WTC11 (cell line): ENCODE data around the gene NOD1. TPM values are rescaled to one million over a fixed set of nuclear protein-coding genes. Genes with fewer than 3 reads are reported as not detected.

Source experiments
- ATAC-seq: fragments of 200-7000 bp; cut with Tn5 transposase; 2 replicates; pipeline ENCODE4 v1.10.0; 2021; ENCODE audit warnings: mild to moderate bottlenecking, moderate library complexity
- CTCF ChIA-PET: fragments of 300-600 bp; sonication (Branson Sonifier 250); formaldehyde crosslinking; loops from one replicate; lab custom pipeline; 2021; ENCODE audit warnings: antibody characterized with exemption; lab: Charles Lee
- POLR2A ChIA-PET: fragments of 350-600 bp; sonication (Branson Sonifier 250); formaldehyde crosslinking; loops from one replicate; lab custom pipeline; 2021; ENCODE audit warnings: antibody characterized with exemption; lab: Charles Lee
- DNase-seq: peaks from one replicate; pipeline ENCODE4 v3.0.0; 2021; ENCODE audit warnings: low spot score
- H3K27ac Mint-ChIP-seq: 2 replicates; pipeline ENCODE4 v1.8.0; 2021; ENCODE audit warnings: mixed read lengths
- H3K27me3 Mint-ChIP-seq: 2 replicates; pipeline ENCODE4 v1.8.0; 2021; ENCODE audit warnings: low read depth, mild to moderate bottlenecking, moderate library complexity, mixed read lengths
- H3K36me3 Mint-ChIP-seq: 2 replicates; pipeline ENCODE4 v1.8.0; 2021; ENCODE audit warnings: mixed read lengths
- H3K4me1 Mint-ChIP-seq: 2 replicates; pipeline ENCODE4 v1.8.0; 2022; ENCODE audit warnings: mixed read lengths
- H3K4me3 Mint-ChIP-seq: 2 replicates; pipeline ENCODE4 v1.8.0; 2021; ENCODE audit warnings: mild to moderate bottlenecking, moderate library complexity, mixed read lengths
- H3K9me3 Mint-ChIP-seq: 2 replicates; pipeline ENCODE4 v1.8.0; 2021; ENCODE audit warnings: mixed read lengths
- CBFB ChIP-seq: sonication (generic); formaldehyde crosslinking; IDR thresholded peaks from 2 replicates; pipeline ENCODE4 v1.8.1; 2022; ENCODE audit warnings: mild to moderate bottlenecking, low read depth, missing genetic modification reagents
- CREM ChIP-seq: sonication (generic); formaldehyde crosslinking; IDR thresholded peaks from 2 replicates; pipeline ENCODE4 v1.8.1; 2022; ENCODE audit warnings: mild to moderate bottlenecking, missing genetic modification reagents, moderate library complexity
- GRHL2 ChIP-seq: fragments of 250-450 bp; sonication (Bioruptor Pico); IDR thresholded peaks from 2 replicates; pipeline ENCODE4 v1.8.0; 2022; ENCODE audit warnings: mild to moderate bottlenecking, moderate library complexity; ENCODE audit not compliant: insufficient replicate concordance, severe bottlenecking
- JUN ChIP-seq: sonication (generic); formaldehyde crosslinking; IDR thresholded peaks from 2 replicates; pipeline ENCODE4 v1.8.0; 2023; ENCODE audit warnings: mild to moderate bottlenecking, missing genetic modification reagents
- MXD4 ChIP-seq: fragments of 250-450 bp; sonication (Bioruptor Pico); IDR thresholded peaks from 2 replicates; pipeline ENCODE4 v1.8.0; 2021; ENCODE audit warnings: mild to moderate bottlenecking, moderate library complexity, borderline replicate concordance
- NFATC4 ChIP-seq: fragments of 250-450 bp; sonication (Bioruptor Pico); IDR thresholded peaks from 2 replicates; pipeline ENCODE4 v1.9.0; 2021; ENCODE audit warnings: mild to moderate bottlenecking
- OVOL2 ChIP-seq: fragments of 250-450 bp; sonication (Bioruptor Pico); IDR thresholded peaks from 2 replicates; pipeline ENCODE4 v1.9.0; 2021; ENCODE audit warnings: mild to moderate bottlenecking, borderline replicate concordance
- SP1 ChIP-seq: sonication (generic); formaldehyde crosslinking; conservative IDR thresholded peaks from 2 replicates; pipeline ENCODE4 v1.8.1; 2022; ENCODE audit warnings: missing genetic modification reagents
- ZNF138 ChIP-seq: sonication (generic); formaldehyde crosslinking; conservative IDR thresholded peaks from 2 replicates; pipeline ENCODE4 v1.8.1; 2022; ENCODE audit warnings: mild to moderate bottlenecking, moderate library complexity, missing genetic modification reagents
- ZNF317 ChIP-seq: sonication (generic); formaldehyde crosslinking; IDR thresholded peaks from 2 replicates; pipeline ENCODE4 v1.8.1; 2023; ENCODE audit warnings: low read depth, mild to moderate bottlenecking, moderate library complexity, missing genetic modification reagents, borderline replicate concordance
- total RNA-seq: library from RNA; stranded (reverse); gene quantifications from 3 replicates; pipeline ENCODE4 v1.2.3, GENCODE V29; 2021
- TF ChIP-seq, protein P1 (sequence below): sonication (generic); formaldehyde crosslinking; IDR thresholded peaks from 2 replicates; pipeline ENCODE4 v1.8.0; 2022; ENCODE audit warnings: missing genetic modification reagents
- TF ChIP-seq, protein P2 (sequence below): sonication (generic); formaldehyde crosslinking; conservative IDR thresholded peaks from 2 replicates; pipeline ENCODE4 v1.8.1; 2023; ENCODE audit warnings: mild to moderate bottlenecking, low read depth, missing genetic modification reagents, moderate library complexity
- TF ChIP-seq, protein P3 (sequence below): sonication (generic); formaldehyde crosslinking; IDR thresholded peaks from 2 replicates; pipeline ENCODE4 v1.8.1; 2023; ENCODE audit warnings: mild to moderate bottlenecking, missing genetic modification reagents
- TF ChIP-seq, protein P4 (sequence below): fragments of 250-450 bp; sonication (Bioruptor Pico); IDR thresholded peaks from 2 replicates; pipeline ENCODE4 v2.1.2; 2022; ENCODE audit warnings: mild to moderate bottlenecking, moderate library complexity
- TF ChIP-seq, protein P5 (sequence below): sonication (generic); formaldehyde crosslinking; IDR thresholded peaks from 2 replicates; pipeline ENCODE4 v1.8.0; 2022; ENCODE audit warnings: mild to moderate bottlenecking, missing genetic modification reagents

NOD1 gene
- total RNA-seq, 1 experiment from 2014 or later = 6.4 TPM

DNA sequence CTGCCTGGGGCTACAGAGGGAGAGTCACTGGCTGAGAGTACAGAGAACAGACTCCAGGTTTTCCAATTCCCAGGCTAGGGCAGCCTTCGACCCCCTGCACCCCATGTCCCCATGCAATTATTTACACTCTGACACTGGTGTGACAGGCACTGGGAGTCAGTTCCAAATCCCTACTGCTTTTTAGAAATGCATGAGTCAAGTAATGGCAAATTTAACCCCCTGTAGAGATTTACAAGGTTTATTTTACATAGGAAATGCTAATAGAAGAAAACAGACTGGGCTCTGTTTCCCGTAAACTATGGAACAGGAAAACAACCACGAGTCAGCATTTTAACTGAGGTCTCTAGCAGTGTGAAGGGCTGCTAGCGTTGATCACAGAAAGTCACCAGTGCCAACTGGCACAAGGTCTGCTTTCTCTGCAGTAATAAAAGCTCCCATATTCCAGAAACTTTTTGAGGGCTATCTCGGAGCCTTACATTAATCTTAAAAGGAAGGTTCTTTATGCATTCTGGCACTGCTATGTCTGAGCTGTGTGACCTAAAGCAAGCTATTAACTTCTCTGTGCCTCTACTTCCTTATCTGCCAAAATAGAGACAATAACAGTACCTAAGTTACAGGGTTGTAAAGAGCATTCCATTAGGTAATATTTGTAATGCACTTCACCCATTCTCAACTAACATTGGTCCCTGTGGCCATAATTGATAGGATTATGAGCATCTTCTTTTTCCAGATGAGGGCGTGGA is 28.2 kb downstream of the NOD1 start:
- DNase-seq (no peak), ATAC-seq (peak; percentile 39)
- Mint-ChIP-seq H3K9me3 (no peaks in the 10 kb centered on the region), H3K36me3 (peaks cover 3% of the 10 kb centered on the region), H3K4me1 (peaks cover 26% of the 10 kb centered on the region), H3K27me3 (no peaks in the 10 kb centered on the region), H3K4me3 (no peak overlapping the region), H3K27ac (no peak overlapping the region)
- no peak for TF ChIP-seq NFATC4 (CRISPR knock-in tag)
- TF ChIP-seq, protein P1, sequence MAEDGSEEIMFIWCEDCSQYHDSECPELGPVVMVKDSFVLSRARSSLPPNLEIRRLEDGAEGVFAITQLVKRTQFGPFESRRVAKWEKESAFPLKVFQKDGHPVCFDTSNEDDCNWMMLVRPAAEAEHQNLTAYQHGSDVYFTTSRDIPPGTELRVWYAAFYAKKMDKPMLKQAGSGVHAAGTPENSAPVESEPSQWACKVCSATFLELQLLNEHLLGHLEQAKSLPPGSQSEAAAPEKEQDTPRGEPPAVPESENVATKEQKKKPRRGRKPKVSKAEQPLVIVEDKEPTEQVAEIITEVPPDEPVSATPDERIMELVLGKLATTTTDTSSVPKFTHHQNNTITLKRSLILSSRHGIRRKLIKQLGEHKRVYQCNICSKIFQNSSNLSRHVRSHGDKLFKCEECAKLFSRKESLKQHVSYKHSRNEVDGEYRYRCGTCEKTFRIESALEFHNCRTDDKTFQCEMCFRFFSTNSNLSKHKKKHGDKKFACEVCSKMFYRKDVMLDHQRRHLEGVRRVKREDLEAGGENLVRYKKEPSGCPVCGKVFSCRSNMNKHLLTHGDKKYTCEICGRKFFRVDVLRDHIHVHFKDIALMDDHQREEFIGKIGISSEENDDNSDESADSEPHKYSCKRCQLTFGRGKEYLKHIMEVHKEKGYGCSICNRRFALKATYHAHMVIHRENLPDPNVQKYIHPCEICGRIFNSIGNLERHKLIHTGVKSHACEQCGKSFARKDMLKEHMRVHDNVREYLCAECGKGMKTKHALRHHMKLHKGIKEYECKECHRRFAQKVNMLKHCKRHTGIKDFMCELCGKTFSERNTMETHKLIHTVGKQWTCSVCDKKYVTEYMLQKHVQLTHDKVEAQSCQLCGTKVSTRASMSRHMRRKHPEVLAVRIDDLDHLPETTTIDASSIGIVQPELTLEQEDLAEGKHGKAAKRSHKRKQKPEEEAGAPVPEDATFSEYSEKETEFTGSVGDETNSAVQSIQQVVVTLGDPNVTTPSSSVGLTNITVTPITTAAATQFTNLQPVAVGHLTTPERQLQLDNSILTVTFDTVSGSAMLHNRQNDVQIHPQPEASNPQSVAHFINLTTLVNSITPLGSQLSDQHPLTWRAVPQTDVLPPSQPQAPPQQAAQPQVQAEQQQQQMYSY (CRISPR knock-in tag) = peak; percentile 89
- ChIA-PET POLR2A (interaction anchor here (0.6 kb wide), 1 partner anchor 205 kb away, joined by 3 read pairs; no protein-coding TSS in a partner anchor), CTCF (interaction anchor here (1.0 to 1.5 kb wide), 4 partner anchors 37 to 286 kb away, joined by 3 to 4 read pairs (median 3); no protein-coding TSS in a partner anchor)

DNA sequence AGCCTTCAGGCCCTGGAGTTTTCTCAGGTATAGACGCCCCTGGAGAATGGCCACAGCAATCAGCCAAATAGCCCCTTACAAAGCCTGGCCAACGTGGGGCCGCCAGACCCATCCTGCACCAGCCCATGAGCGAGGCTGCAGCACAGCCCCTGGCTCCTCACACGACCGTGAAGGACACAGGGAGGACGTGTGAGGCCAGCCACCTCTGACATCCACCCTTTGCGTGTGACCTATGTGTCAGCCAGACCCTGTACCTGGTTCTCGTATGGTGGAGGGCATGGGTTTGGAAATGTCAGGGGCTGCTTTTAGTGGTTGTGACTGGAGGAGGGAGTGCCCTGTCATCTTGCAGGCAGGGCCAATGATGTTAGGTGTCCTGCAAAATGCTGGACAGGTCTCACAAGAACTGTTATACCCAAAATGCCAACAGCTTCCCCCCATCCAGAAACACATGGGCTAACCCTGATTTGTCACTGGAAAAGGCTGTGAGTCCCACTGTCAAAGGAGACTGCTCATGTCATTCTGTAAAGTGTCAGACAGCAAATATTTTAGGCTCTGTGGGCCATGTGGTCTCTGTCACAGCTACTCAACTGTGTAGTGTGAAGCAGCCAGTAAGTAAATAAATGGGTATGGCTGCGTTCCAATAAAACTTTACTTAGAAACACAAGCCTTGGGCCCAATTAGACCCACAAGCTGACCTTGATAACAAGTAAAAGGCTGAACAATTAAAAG is 30.0 kb downstream of the NOD1 start:
- no peak for ATAC-seq

DNA sequence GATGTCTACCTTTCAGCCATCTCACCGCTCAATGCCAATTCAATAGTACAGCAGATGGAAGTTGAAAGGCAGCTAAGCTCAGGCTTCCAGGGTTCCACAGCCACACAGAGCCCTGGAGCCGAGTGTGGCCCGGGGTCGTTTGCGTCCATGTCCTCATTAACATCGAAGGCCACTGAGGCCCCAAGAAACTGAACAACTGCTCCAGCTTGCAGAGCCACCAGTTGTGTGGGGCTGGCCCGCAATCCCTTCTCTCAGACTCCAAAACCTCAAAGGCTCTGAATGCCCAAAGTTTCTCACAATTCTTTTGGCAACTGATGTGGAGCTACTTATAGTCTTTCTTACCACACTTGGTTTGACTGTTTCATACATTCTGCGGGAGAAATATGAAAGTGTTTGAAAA is 31.1 kb downstream of the NOD1 start:
- no peak for DNase-seq
- peaks cover 26% of the 10 kb centered on the region for H3K4me1 Mint-ChIP-seq
- POLR2A ChIA-PET = no interaction called here
- ATAC-seq = no peak
- H3K36me3 Mint-ChIP-seq = peaks cover 3% of the 10 kb centered on the region
- no peak overlapping the region for H3K27ac Mint-ChIP-seq
- CTCF ChIA-PET = no interaction called here
- H3K4me3 Mint-ChIP-seq = no peak overlapping the region
- H3K27me3 Mint-ChIP-seq = no peaks in the 10 kb centered on the region
- H3K9me3 Mint-ChIP-seq = no peaks in the 10 kb centered on the region
- TF ChIP-seq JUN (no peak), MXD4 (CRISPR knock-in tag) (no peak), CBFB (CRISPR knock-in tag) (no peak), ZNF138 (CRISPR knock-in tag) (no peak), SP1 (CRISPR knock-in tag) (no peak), NFATC4 (CRISPR knock-in tag) (no peak)
- TF ChIP-seq, protein P2, sequence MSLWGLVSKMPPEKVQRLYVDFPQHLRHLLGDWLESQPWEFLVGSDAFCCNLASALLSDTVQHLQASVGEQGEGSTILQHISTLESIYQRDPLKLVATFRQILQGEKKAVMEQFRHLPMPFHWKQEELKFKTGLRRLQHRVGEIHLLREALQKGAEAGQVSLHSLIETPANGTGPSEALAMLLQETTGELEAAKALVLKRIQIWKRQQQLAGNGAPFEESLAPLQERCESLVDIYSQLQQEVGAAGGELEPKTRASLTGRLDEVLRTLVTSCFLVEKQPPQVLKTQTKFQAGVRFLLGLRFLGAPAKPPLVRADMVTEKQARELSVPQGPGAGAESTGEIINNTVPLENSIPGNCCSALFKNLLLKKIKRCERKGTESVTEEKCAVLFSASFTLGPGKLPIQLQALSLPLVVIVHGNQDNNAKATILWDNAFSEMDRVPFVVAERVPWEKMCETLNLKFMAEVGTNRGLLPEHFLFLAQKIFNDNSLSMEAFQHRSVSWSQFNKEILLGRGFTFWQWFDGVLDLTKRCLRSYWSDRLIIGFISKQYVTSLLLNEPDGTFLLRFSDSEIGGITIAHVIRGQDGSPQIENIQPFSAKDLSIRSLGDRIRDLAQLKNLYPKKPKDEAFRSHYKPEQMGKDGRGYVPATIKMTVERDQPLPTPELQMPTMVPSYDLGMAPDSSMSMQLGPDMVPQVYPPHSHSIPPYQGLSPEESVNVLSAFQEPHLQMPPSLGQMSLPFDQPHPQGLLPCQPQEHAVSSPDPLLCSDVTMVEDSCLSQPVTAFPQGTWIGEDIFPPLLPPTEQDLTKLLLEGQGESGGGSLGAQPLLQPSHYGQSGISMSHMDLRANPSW (CRISPR knock-in tag) = no peak
- TF ChIP-seq, protein P3, sequence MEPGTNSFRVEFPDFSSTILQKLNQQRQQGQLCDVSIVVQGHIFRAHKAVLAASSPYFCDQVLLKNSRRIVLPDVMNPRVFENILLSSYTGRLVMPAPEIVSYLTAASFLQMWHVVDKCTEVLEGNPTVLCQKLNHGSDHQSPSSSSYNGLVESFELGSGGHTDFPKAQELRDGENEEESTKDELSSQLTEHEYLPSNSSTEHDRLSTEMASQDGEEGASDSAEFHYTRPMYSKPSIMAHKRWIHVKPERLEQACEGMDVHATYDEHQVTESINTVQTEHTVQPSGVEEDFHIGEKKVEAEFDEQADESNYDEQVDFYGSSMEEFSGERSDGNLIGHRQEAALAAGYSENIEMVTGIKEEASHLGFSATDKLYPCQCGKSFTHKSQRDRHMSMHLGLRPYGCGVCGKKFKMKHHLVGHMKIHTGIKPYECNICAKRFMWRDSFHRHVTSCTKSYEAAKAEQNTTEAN (CRISPR knock-in tag) = no peak

More for the DNA sequence above, 30.0 kb downstream of the NOD1 start:
- ChIA-PET CTCF (interaction anchor here (1.5 kb wide), 1 partner anchor 173 kb away, joined by 3 read pairs; no protein-coding TSS in a partner anchor), POLR2A (interaction anchor here (0.6 kb wide), 1 partner anchor 18 kb away, joined by 3 read pairs; no protein-coding TSS in a partner anchor)
- H3K4me3 Mint-ChIP-seq = no peak overlapping the region
- TF ChIP-seq ZNF138 (CRISPR knock-in tag) (no peak), ZNF317 (CRISPR knock-in tag) (no peak), OVOL2 (CRISPR knock-in tag) (no peak), GRHL2 (CRISPR knock-in tag) (no peak), CREM (CRISPR knock-in tag) (no peak)
- TF ChIP-seq, protein P3 (CRISPR knock-in tag) = no peak
- TF ChIP-seq, protein P4, sequence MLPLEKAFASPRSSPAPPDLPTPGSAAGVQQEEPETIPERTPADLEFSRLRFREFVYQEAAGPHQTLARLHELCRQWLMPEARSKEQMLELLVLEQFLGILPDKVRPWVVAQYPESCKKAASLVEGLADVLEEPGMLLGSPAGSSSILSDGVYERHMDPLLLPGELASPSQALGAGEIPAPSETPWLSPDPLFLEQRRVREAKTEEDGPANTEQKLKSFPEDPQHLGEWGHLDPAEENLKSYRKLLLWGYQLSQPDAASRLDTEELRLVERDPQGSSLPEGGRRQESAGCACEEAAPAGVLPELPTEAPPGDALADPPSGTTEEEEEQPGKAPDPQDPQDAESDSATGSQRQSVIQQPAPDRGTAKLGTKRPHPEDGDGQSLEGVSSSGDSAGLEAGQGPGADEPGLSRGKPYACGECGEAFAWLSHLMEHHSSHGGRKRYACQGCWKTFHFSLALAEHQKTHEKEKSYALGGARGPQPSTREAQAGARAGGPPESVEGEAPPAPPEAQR (CRISPR knock-in tag) = no peak
- TF ChIP-seq, protein P5, sequence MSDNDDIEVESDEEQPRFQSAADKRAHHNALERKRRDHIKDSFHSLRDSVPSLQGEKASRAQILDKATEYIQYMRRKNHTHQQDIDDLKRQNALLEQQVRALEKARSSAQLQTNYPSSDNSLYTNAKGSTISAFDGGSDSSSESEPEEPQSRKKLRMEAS = no peak
- peaks cover 26% of the 10 kb centered on the region for H3K4me1 Mint-ChIP-seq
- H3K27ac Mint-ChIP-seq = no peak overlapping the region
- no peaks in the 10 kb centered on the region for H3K27me3 Mint-ChIP-seq
- DNase-seq = no peak
- no peaks in the 10 kb centered on the region for H3K9me3 Mint-ChIP-seq
- H3K36me3 Mint-ChIP-seq = peaks cover 3% of the 10 kb centered on the region
